ENCODE measurements around the gene KLF12. TPM values are rescaled to one million over a fixed set of nuclear protein-coding genes. Genes with fewer than 3 reads are reported as not detected.

The KLF12 gene
- total and polyA plus RNA-seq, 9 of the 15 experiments (the other 6 are each of a cell fraction or from before 2014, with no cell fraction given), result under 0.01 to 0.07 (median 0.05) TPM; not detected in 3

- no peak overlapping the region for H3K9ac ChIP-seq (ENCODE audit: insufficient read depth in 1 of 2, low read depth in 2 of 2, low read length in 2 of 2)
These were observed 35.5 kb upstream of the KLF12 start for GRCh38 chr13:74169676-74170075.

More at GRCh38 chr13:74169676-74170075, 35.5 kb upstream of the KLF12 start:
- Histone ChIP-seq H4K20me1 (replicated peaks; ENCODE audit: control insufficient read depth, insufficient read depth, low read length) (no peaks in the 10 kb centered on the region), H3K27me3 (ENCODE audit: control insufficient read depth in 2 of 2, insufficient read depth in 2 of 2, low read length in 2 of 2) (no peaks in the 10 kb centered on the region), H3K36me3 (ENCODE audit: control insufficient read depth, insufficient read depth, low read length) (no peaks in the 10 kb centered on the region), H3K27ac (ENCODE audit: extremely low read depth, low read depth, low read length) (no peak overlapping the region), H3K9me3 (replicated peaks; ENCODE audit: control insufficient read depth, insufficient read depth, low read depth, low read length) (no peaks in the 10 kb centered on the region), H3K4me2 (ENCODE audit: insufficient read depth, low read length) (no peak overlapping the region), H3K4me3 (no peak overlapping the region), H3K4me1 (replicated peaks in 1 of 2; ENCODE audit: control insufficient read depth in 2 of 2, insufficient read depth in 2 of 2, low read length in 2 of 2) (no peaks in the 10 kb centered on the region), H3K79me2 (ENCODE audit: control insufficient read depth, insufficient read depth, low read length) (no peaks in the 10 kb centered on the region), H3K9me1 (ENCODE audit: control insufficient read depth, insufficient read depth, low read length) (no peaks in the 10 kb centered on the region), H2AFZ (ENCODE audit: low read depth, low read length) (no peak overlapping the region)
- in situ Hi-C loops (cut with MboI), result no loop called here
- WGBS (ENCODE audit: insufficient coverage, low coverage, missing lambda C conversion rate), result 0% methylated on average over 1 of the region's 1 CpG
- intact Hi-C loops (cut with micrococcal nuclease), result no loop called here
- ChIA-PET CTCF (ENCODE audit: low intra/inter-chr PET ratio) (no interaction called here), POLR2A (interaction anchor here (0.6 kb wide), 1 partner anchor 15 kb away, joined by 3 read pairs; no protein-coding TSS in a partner anchor)
- BruUV-seq (replicated peaks), result no TSS peak
- ATAC-seq, result no peak
- DNase-seq (ENCODE audit: extremely low read depth in 1 of 4, low spot score in 3 of 4), result no peak
- FAIRE-seq, result no peak
- TF ChIP-seq NUFIP1 (IDR thresholded peaks at IDR 0.05; ENCODE audit: partially characterized antibody) (no peak), ZNF174 (CRISPR knock-in tag; IDR thresholded peaks at IDR 0.05) (no peak), MEF2A (IDR thresholded peaks at IDR 0.05; ENCODE audit: control insufficient read depth, low read depth, low read length) (no peak), RBM39 (optimal IDR thresholded peaks at IDR 0.05; ENCODE audit: low read depth, low read length) (no peak), BHLHE40 (IDR thresholded peaks at IDR 0.05; ENCODE audit: low read length) (no peak), MCM2 (IDR thresholded peaks at IDR 0.05; ENCODE audit: low read depth) (no peak), KLF1 (tag; IDR thresholded peaks at IDR 0.05) (no peak), ZNF717 (CRISPR knock-in tag; IDR thresholded peaks at IDR 0.05) (no peak), RBM14 (IDR thresholded peaks at IDR 0.05; ENCODE audit: borderline replicate concordance, insufficient read depth, low read depth, low read length) (no peak), TCF7L2 (IDR thresholded peaks at IDR 0.05; ENCODE audit: low read depth, low read length) (no peak), IRF1 (CRISPR knock-in tag; IDR thresholded peaks at IDR 0.05; ENCODE audit: borderline replicate concordance) (no peak), ZNF740 (CRISPR knock-in tag; IDR thresholded peaks at IDR 0.05) (no peak), ZNF740 (tag; IDR thresholded peaks at IDR 0.05) (no peak), TEAD4 (IDR thresholded peaks at IDR 0.05; ENCODE audit: low read length) (no peak), TEAD4 (CRISPR knock-in tag; IDR thresholded peaks at IDR 0.05; ENCODE audit: borderline replicate concordance) (no peak), ZNF609 (CRISPR knock-in tag; IDR thresholded peaks at IDR 0.05; ENCODE audit: borderline replicate concordance) (no peak)
